GM21447 (cell line): ENCODE results near the gene RAP2B.
A peak's percentile ranks its signal among the peaks of the same experiment; 100 is the strongest.
"Not testable (repeated sequence)": the region's sequence is repeated elsewhere in the genome, so short reads cannot be mapped to it uniquely, and the experiment has no call there.

ENCODE experiments used
- ATAC-seq: cut with Tn5 transposase; IDR thresholded peaks from one replicate; pipeline ENCODE4 v1.9.1; 2021; ENCODE audit not compliant: unreplicated experiment

RAP2B gene

GRCh38 chr3:153161714-153162512 lies at the start of gene RAP2B:
RAP2B (plus strand) TSS chr3:153162226; CDS start chr3:153162694, 468 bp downstream.
- ATAC-seq: peak; percentile 36

- no peak for ATAC-seq
Measured at GRCh38 chr3:153113541-153113940, 48.5 kb upstream of the RAP2B start.

GRCh38 chr3:153114270-153114669 lies 47.8 kb upstream of the RAP2B start:
- ATAC-seq: not testable (repeated sequence)

GRCh38 chr3:153115326-153115725 lies 46.7 kb upstream of the RAP2B start:
- ATAC-seq: no peak

GRCh38 chr3:153127788-153128187 lies 34.2 kb upstream of the RAP2B start:
- no peak for ATAC-seq

- ATAC-seq: no peak
Measured at GRCh38 chr3:153129426-153129825, 32.6 kb upstream of the RAP2B start.

GRCh38 chr3:153129866-153130265 lies 32.2 kb upstream of the RAP2B start:
- ATAC-seq: no peak

GRCh38 chr3:153130312-153130977 lies 31.6 kb upstream of the RAP2B start:
- ATAC-seq: peak; percentile 93

GRCh38 chr3:153137626-153138025 lies 24.4 kb upstream of the RAP2B start:
- ATAC-seq: no peak

- peak; percentile 81 for ATAC-seq
Measured at GRCh38 chr3:153138276-153139210, 23.5 kb upstream of the RAP2B start.

GRCh38 chr3:153142961-153143360 lies 19.1 kb upstream of the RAP2B start:
- no peak for ATAC-seq

- no peak for ATAC-seq
Measured at GRCh38 chr3:153144071-153144470, 18.0 kb upstream of the RAP2B start.

- ATAC-seq: no peak
Measured at GRCh38 chr3:153144779-153145178, 17.2 kb upstream of the RAP2B start.

- no peak for ATAC-seq
Measured at GRCh38 chr3:153145454-153145853, 16.6 kb upstream of the RAP2B start.

GRCh38 chr3:153146191-153147053 lies 15.6 kb upstream of the RAP2B start:
- ATAC-seq: no peak

GRCh38 chr3:153150991-153151390 lies 11.0 kb upstream of the RAP2B start:
- ATAC-seq: no peak

- ATAC-seq: not testable (repeated sequence)
Measured at GRCh38 chr3:153155786-153156185, 6.2 kb upstream of the RAP2B start.

- ATAC-seq: no peak
Measured at GRCh38 chr3:153158189-153158588, 3.8 kb upstream of the RAP2B start.

GRCh38 chr3:153158961-153159735 lies 2.9 kb upstream of the RAP2B start:
- ATAC-seq: no peak
